ENCODE results near the gene PLEKHN1.

PLEKHN1 gene

DNA sequence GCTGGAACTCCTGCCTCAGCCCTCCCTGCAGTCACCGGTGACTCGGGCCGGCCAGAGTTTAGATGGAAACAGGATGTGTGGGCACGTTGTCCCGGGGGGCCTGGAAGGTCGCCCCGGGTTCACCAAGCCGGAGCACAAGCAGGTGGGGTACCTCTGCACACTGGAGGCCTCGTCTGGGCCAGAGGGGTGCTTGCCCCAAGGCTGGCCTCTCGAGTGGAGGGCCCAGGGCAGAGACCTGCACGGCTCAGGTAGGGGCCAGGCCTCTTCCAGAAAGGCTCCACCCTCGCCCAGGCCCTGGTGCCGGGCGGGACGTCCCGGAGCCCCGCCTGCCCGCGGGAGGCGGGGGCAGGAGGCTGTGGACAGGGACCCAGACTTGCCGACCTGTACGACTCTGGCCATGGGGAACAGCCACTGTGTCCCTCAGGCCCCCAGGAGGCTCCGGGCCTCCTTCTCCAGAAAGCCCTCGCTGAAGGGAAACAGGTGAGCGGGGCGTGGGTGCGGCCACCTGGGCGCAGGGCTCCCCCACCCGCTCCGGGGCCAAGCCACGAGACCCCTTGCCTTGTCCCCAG lies at the start of gene PLEKHN1:
Gene PLEKHN1, plus strand, starts transcription at position 348 of the 569 bp plus-strand sequence. Its CDS starts 50 bp downstream, at position 398.
- no peak for DNase-seq

- DNase-seq = no peak
Observed at GRCh38 chr1:917076-917459, 49.2 kb upstream of the PLEKHN1 start.

- no peak for DNase-seq
Observed at GRCh38 chr1:917466-918091, 48.7 kb upstream of the PLEKHN1 start.

DNA sequence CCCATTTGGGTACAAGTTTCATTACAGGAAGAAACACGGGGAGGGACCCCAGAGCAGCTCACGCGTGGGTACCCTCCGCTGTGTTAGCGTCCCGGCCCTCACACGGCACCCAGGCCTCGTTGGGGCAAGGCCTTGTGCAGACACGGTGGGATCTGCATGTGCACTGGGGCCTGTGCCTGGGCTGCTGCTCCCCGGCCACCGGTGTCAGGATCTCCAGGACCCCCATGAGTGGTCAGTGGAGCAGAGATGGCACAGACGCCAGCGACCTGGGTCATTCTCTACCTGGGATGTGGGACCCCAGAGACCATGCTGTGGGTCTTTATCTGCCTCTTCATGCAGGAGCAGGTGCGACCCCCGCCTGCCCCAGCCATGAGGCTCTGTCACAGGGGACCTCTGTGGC lies 47.9 kb upstream of the PLEKHN1 start:
- DNase-seq = no peak

DNA sequence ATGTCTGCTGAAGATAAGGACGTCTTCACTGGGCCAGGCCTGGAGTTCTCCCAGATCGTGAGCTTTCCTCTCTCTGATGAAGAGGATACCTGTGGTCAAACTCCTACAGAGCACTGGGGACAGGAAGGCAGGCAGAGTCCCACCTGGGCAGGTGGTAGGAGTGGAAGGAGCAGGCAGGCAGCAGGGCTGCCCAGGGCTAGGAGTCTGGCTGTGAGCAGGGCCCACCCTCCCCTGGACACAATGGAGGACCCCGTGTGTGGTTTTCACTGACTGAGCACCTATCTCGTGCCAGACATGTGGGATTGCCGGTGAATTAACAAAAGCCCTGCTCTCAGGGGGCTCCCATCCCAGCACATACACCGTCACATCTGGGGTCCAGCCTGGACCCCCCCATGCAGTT lies 47.4 kb upstream of the PLEKHN1 start:
- DNase-seq = no peak

DNA sequence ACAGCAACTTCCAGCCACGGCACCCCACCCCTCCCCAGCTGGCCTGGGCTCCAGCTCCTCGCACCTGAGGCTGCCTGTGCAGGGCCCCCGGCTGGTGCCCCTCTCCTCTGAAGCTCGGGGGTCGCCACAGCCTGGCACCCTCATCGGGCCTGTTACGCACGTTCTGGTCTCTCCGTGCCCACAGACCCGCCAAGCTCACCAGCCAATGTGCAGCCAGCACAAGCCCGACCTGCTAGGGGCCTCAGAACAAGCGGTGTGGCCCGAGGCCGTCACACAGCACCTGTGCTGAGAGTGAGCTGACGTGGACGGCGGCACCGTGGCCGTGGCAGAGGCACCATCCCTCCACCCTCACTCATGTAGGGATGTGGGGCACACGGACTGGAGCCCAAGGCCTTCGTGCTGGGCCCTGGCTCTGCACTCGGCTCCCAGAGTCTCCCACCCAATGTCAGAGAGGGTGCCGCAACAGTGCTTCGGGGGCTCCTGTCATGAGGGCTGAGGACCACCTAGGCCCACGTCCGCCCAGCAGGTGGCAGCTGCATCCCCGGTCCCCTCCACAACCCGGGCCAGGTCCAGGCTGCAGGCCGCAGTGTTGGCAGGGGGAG lies 46.9 kb upstream of the PLEKHN1 start:
- DNase-seq = no peak

GRCh38 chr1:920010-920409 lies 46.3 kb upstream of the PLEKHN1 start:
- no peak for DNase-seq

DNA sequence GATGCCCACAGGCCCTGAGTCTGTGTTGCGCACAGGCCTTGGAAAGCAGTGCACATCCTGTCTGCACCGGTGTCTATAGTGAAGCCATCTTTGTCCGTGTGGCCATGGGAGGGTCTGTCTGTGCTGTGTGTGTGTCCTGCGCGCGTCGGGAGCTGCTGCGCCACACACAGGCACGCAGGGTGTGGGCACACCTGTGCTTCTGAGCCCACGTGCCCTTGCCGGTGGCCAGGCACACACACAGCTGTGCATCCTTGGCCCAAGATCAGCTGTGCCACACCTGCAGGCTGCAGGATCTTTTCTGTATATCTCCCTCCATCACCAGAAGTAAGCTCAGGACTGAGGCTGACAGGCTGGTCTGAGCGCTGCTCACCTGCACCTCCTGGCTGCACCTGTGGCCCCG lies 45.8 kb upstream of the PLEKHN1 start:
- DNase-seq = no peak

DNA sequence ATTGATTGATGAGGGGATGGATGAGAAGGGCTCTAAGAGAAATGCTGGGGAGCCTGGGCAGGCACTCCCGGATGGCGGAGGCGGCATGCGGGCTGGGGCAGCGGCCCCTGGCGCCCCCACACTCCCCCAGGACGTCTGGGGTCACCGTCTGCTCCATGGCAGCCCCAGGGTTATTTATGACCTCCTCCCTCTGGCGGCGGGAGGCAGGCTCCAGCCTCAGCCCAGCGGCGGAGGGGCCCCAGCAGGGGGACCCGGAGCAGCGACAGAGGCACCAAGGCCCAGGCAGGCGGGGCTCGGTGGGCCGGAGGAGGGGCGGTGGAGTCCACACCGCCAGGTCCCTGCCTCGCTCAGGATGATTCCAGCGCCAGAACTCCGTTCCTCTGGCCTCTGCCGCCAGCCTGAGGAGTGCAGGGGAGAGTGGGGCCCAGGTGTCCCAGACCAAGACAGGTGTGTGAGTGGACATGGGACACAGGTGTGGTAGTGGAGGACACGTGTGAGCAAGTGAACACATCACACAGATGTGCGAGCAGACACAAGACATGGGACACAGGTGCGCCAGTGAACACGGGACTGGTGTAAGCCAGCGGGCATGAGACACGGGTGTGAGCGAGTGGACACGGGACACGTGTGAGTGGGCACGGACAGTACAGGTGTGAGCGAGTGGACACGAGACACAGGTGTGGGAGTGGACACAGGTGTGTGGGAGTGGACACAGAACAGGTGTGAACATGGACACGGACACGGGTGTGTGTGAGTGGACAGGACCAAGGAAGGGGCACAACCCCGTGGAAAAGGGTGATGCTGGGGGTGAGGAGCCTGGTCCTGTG lies 45.1 kb upstream of the PLEKHN1 start:
- peak; percentile 72 for DNase-seq

- DNase-seq = peak; percentile 35
Observed at GRCh38 chr1:923131-923990, 42.9 kb upstream of the PLEKHN1 start, which contains the start of gene SAMD11. SAMD11 (plus strand) TSS chr1:923923; CDS start chr1:924432, 509 bp downstream.

DNA sequence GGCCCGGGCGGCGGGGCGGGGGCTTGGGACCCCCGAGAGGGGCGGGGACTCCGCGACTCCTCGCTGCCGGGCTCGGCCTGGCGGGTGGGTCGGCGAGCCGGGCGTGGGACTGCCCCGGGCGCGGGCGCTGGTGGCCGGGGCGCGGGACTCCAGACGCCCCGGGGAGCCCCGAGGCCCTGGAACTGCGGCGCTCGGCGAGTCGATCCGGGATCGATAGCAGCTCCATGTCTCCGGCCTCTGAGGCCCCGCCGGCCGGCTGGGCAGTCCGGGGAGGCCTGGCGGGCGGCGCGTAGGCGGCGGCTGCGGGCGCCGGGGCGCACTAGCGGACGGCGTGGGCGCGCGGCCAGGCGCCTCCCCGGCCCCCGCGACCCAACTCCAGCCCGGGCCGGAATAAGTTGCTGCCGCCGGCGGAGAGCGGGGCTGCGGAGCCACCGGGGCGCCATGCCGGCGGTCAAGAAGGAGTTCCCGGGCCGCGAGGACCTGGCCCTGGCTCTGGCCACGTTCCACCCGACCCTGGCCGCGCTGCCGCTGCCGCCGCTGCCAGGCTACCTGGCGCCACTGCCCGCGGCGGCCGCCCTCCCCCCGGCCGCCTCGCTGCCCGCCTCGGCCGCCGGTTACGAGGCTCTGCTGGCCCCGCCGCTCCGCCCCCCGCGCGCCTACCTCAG lies 42.2 kb upstream of the PLEKHN1 start:
- DNase-seq = no peak

- DNase-seq = no peak
Observed at GRCh38 chr1:924656-925560, 41.4 kb upstream of the PLEKHN1 start.

GRCh38 chr1:925561-926421 lies 40.5 kb upstream of the PLEKHN1 start:
- DNase-seq = no peak

DNA sequence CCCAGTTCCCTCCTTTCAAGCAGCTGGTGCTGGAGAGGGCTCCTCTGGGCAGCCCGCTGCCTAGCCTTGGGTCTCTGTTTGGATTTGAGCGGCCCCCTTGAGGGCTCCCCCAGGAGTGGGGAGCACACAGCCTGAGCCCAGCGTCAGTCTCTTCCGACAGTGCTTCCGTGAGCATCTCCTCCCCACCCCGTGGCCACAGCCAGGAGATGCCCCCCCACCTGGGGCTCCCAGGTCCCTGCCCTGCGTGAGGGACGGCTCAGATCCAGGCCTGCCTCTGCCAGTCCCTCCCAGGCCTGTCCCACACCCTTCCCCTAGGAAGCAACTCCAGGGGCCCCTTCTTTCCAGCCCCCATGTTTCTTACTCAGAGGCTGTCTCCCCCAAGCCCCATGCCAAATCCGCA lies 39.0 kb upstream of the PLEKHN1 start:
- no peak for DNase-seq

DNA sequence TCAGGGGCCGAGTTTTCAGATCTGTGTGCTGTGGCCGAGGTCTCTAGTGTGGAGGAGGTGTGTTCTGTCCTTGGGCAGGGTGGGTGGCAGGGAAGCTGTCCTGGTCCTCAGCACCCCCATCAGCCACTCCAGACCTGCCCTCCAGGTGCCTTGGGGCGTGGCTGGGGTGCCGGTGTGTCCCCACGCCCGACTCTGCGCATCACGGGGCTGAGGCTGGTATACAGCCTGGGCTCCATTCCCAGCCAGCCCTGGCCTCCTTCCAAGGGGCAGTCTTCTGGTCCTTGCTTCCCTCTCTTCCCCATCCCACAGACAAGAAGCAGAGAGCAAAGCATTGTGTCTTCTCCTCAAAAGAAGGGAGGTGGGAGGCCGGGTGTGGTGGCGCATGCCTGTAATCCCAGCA lies 38.5 kb upstream of the PLEKHN1 start:
- no peak for DNase-seq

GRCh38 chr1:928825-929661 lies 37.2 kb upstream of the PLEKHN1 start:
- no peak for DNase-seq

GRCh38 chr1:929712-930632 lies 36.3 kb upstream of the PLEKHN1 start:
- DNase-seq = no peak

DNA sequence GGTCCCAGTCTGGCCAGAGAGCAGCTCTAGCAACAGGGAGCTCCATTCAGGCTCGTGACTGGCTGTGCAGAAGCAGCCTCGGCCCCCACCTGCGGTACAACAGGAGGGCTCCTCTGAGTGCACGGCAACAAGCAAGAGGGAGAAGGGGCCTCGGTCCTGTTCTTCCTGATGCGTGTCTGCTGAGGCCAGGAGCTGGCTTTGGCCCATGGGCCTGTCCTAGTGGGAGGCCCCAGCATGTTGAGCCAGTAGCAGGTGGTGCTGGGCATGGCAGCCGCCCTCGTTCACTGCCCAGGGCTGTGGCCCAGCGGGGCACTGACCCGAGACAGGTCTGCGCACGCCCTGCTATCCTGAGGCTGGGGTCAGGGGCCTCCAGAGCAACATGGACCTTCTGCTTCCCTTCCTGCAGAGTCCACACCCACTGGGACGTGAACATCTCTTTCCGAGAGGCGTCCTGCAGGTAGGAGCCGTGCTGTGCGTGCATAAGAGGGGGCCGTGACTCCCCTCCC lies 35.6 kb upstream of the PLEKHN1 start:
- no peak for DNase-seq
